ENCODE data around the gene UQCC3.
"Not testable (repeated sequence)": the region's sequence is repeated elsewhere in the genome, so short reads cannot be mapped to it uniquely, and the experiment has no call there.

The UQCC3 gene

DNA sequence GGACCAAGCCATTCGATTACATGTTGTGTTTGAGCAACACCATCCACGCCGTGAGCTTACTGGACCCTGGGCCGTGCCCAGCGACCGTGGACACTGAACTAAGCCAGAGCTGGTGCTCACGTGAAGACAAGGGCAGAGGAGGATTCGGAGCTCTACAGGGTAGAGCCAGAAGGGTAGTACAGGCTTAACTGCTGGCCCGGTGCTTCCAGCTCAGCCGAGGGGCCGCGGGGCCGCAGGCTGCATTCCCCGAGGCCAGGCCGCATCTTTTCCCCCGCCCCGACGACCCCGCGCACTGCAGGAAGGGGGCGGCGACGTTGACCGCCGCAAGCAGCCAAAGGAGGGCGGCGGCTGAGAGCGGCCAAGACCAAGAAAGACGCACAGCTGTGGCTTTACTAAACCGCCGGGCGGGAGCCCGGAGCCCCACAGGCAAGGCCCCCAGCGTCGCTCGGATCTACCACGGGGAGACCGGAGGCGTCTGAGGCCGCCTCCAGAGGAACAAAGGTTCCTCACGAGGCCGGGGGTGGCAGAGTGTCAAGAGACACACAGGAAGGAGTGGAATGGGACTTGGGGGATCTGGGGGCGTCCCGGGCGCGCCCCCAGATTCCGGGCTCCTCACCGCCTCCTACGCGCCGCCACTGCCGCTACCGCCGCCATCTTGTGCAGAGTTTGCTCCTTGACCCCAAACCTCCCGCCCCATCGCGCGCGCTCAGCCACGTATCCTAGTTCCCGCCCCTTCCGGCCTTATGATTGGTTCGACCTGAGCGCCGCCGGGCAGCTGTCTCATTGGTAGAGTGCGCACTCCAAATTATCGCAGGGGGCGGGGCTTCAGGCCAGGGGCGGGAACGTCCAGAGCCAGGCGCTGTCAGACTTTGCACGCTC, 25.3 kb upstream of the UQCC3 start, which contains the start of gene GANAB:
Gene GANAB, minus strand, starts transcription at position 668 of the 879 bp plus-strand sequence. Its CDS starts 14 bp downstream, at position 654.
- in situ Hi-C loops (cut with MboI; ENCODE audit: low sequenced_read_pairs, unreplicated experiment) = no loop called here
- peak; percentile 100 for DNase-seq (ENCODE audit: low spot score)
- no peak for TF ChIP-seq CTCF (IDR thresholded peaks at IDR 0.05; ENCODE audit: borderline replicate concordance, control extremely low read depth, extremely low read depth, insufficient read depth, missing control alignments)

DNA sequence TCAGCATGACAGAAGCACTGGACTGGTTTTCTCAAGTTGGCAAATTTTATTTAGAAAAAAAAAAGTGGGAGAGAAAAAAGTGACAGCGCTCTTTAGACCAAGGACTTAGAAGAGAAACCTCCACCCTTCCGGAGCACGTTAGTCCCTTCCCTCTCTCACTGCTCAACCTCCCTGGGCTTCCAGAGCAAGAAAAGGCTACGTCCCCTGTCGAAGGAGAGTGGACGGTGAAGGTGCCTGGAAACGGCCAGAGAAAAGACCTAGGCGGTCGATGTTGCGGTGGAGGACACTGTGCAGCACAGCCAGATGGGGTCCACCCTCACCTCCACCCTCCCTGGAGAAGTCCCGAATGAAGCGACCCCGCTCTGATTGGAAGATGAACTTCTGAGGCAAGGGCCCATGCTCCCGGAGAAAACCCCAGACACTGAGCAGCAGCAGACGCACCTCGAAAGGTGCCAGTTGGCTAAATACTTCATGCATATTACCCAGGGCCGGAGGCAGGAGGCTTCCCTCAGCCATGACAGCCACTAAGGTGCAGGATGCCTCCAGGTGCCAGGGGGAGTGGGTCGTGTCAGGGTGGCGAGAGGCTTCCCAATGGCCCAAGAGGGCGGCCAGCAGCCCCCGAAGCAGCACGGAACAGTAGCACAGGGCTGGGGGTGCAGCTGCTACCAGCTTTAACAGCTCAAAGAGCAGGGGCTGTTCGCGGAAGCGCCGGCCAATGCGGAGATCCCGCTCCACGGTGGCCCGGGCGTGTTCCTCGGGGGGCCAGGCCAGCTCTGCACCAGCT, 24.5 kb upstream of the UQCC3 start:
- in situ Hi-C loops (cut with MboI; ENCODE audit: low sequenced_read_pairs, unreplicated experiment) = no loop called here
- no peak for DNase-seq (ENCODE audit: low spot score)
- no peak for TF ChIP-seq CTCF (IDR thresholded peaks at IDR 0.05; ENCODE audit: borderline replicate concordance, control extremely low read depth, extremely low read depth, insufficient read depth, missing control alignments)

DNA sequence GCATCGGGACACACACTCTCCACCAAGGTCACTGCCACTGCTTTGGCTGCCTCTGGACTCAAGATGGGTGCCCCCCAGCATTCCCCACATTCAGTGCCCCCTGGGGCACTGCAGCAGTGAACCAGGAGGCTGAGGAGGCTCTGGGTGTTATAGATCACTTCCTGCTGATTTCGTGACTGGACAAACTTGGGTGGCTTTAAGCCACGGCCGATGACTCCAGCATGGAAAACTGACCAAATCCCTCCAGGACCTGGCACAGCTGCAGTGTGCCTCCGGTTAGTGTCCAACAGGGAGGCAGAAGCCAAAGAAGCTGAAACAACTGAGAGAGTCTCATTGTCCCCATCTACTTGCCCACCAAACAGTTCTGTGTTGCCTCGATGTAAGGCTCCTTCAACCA, 23.9 kb upstream of the UQCC3 start:
- DNase-seq (ENCODE audit: low spot score) = no peak
- TF ChIP-seq CTCF (IDR thresholded peaks at IDR 0.05; ENCODE audit: borderline replicate concordance, control extremely low read depth, extremely low read depth, insufficient read depth, missing control alignments) = no peak
- in situ Hi-C loops (cut with MboI; ENCODE audit: low sequenced_read_pairs, unreplicated experiment) = no loop called here

DNA sequence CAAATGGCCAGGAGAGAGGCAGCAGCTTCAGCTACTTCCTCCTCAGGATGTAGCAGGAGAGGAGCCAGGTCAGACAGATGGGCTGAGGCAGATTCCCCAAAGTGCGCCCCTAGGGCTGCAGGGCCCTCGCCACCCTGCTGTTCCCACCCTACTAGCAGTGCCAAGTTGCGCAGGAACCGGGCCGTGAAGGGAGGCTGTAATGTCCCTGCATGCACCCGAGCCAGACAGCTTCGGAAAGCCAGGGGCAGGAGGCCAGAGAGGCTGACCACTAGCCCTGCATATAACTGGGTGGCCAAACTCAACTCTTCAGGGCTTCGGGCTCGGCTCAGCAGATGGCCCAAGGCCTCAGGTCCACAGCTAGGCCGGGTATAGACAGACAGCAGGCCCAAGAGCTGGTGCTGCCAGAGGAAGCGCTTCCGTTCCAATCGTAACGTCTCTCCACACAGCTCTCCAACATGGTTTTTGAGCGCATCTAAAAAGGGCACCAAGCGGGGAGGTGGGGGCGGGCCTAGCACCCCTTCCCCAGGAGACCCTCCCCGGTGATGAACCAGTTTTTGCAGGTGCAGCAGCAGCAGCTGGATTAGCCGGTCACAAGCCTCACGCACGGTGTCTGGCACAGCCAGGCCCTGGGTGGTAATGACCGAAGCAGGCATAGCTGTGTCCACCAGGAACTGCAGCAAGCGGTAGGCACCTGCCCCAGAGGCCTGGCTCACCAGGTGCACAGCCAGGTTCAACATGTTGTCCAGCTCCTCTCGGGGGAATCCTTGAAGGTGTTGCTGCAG, 23.1 kb upstream of the UQCC3 start:
- TF ChIP-seq CTCF (IDR thresholded peaks at IDR 0.05; ENCODE audit: borderline replicate concordance, control extremely low read depth, extremely low read depth, insufficient read depth, missing control alignments) = no peak
- in situ Hi-C loops (cut with MboI; ENCODE audit: low sequenced_read_pairs, unreplicated experiment) = no loop called here
- no peak for DNase-seq (ENCODE audit: low spot score)

DNA sequence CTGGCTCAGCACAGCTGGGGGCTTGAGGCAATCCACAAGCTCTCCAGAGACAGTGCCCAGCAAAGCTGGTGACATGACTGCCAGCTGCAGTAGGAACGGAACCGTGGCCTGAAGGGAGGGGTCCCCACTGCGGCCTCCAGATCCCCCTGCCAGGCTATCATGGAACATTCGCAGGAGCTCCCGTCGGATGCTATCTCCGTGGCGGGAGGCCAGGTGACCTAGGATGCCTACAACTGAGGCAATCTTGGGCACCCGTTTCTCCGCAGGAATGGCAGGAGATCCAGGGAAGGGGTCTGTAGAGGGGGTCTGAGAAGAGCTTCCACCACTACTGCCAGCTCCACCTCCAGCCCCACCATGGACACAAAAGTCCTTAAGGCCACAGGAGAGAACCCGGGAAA, 22.5 kb upstream of the UQCC3 start:
- TF ChIP-seq CTCF (IDR thresholded peaks at IDR 0.05; ENCODE audit: borderline replicate concordance, control extremely low read depth, extremely low read depth, insufficient read depth, missing control alignments) = no peak
- no peak for DNase-seq (ENCODE audit: low spot score)
- in situ Hi-C loops (cut with MboI; ENCODE audit: low sequenced_read_pairs, unreplicated experiment) = no loop called here

GRCh38 chr11:62649486-62649885, 22.0 kb upstream of the UQCC3 start:
- in situ Hi-C loops (cut with MboI; ENCODE audit: low sequenced_read_pairs, unreplicated experiment) = no loop called here
- DNase-seq (ENCODE audit: low spot score) = no peak

DNA sequence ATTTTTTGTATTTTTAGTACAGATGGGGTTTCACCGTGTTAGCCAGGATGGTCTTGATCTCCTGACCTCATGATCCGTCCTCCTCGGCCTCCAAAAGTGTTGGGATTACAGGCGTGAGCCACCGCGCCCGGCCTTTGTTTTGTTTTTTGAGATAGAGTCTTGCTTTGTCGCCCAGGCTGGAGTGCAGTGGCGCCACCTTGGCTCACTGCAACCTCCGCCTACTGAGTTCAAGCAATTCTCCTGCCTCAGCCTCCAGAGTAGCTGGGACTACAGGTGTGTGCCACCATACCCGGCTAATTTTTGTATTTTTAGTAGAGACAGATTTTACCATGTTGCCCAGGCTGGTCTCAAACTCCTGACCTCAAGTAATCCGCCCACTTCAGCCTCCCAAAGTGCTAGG, 21.2 kb upstream of the UQCC3 start:
- in situ Hi-C loops (cut with MboI; ENCODE audit: low sequenced_read_pairs, unreplicated experiment); DNase-seq (ENCODE audit: low spot score): not testable (repeated sequence)

More at GRCh38 chr11:62649486-62649885, 22.0 kb upstream of the UQCC3 start:
- TF ChIP-seq CTCF (IDR thresholded peaks at IDR 0.05; ENCODE audit: borderline replicate concordance, control extremely low read depth, extremely low read depth, insufficient read depth, missing control alignments) = no peak
